ENCODE data around the gene RAC2. TPM values are rescaled to one million over a fixed set of nuclear protein-coding genes. Genes with fewer than 3 reads are reported as not detected.
"Not testable (repeated sequence)": the region's sequence is repeated elsewhere in the genome, so short reads cannot be mapped to it uniquely, and the experiment has no call there.

The RAC2 gene
- total RNA-seq, 1 experiment from 2014 or later = 50.5 TPM

DNA sequence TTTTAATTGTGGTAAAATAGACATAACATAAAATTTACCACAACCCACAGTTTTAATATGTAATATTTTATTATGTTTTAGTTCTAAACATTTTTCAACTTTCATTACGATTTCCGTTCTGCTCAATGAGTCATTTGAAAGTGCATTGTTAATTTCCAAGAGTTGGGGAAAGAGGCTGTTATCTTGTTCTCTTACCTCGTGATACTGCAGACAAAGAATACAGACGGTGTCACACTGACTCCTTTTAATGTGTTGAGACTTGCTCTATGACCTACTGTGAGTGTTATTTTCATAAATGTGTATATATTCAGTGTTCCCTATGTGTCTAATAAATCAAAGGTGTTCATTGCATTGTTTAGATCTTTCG, 10.8 kb upstream of the RAC2 start:
- peak overlapping the region; percentile 60 for H3K4me2 ChIP-seq (ENCODE audit: low read length)
- intact Hi-C loops (cut with micrococcal nuclease) = no loop called here
- CTCF ChIA-PET = interaction anchor here (0.7 kb wide), 1 partner anchor 57 kb away, joined by 3 read pairs; no protein-coding TSS in a partner anchor

DNA sequence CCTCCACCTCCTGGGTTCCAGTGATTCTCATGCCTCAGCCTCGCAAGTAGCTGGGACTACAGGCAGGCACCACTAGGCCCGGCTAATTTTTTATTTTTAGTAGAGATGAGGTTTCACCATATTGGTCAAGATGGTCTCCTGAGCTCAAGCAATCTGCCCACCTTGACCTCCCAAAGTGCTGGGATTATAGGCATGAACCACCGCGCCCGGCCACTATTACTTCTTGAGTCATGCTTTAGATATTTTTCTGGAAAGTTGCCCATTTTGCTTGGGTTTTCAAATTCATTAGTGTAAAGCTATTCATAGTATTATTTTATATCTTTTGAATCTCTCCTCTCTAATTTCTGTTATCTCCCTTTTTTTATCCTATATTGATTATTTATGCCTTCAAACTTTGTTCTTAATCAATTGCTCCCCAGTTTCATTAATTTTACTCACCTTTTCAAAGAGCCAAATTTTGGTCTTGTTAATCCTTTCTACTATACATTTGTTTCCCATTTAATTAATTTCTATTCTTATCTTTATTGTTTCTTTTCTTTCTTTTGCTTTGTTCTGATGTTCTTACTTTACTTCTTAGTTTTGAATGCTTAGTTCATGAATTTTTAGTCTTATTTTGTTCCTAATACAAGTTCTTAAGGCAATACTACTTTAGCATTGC, 10.3 kb upstream of the RAC2 start:
- intact Hi-C loops (cut with micrococcal nuclease) = no loop called here
- H3K4me3 ChIP-seq (ENCODE audit: low read length) = no peak overlapping the region
- H3K4me2 ChIP-seq (ENCODE audit: low read length) = peak overlapping the region; percentile 60
- no TSS peak for BruUV-seq (replicated peaks)
- H4K20me1 ChIP-seq (ENCODE audit: low read length) = no peaks in the 10 kb centered on the region
- ATAC-seq (peak; percentile 41), DNase-seq (peak; percentile 82)
- H3K9ac ChIP-seq (ENCODE audit: low read length) = no peak overlapping the region
- no peak for TF ChIP-seq EZH2 (IDR thresholded peaks at IDR 0.05; ENCODE audit: low read length, unreplicated experiment)
- TF ChIP-seq EZH2phosphoT487 (IDR thresholded peaks at IDR 0.05; ENCODE audit: borderline replicate concordance, low read length) = no peak
- TF ChIP-seq, protein P1, sequence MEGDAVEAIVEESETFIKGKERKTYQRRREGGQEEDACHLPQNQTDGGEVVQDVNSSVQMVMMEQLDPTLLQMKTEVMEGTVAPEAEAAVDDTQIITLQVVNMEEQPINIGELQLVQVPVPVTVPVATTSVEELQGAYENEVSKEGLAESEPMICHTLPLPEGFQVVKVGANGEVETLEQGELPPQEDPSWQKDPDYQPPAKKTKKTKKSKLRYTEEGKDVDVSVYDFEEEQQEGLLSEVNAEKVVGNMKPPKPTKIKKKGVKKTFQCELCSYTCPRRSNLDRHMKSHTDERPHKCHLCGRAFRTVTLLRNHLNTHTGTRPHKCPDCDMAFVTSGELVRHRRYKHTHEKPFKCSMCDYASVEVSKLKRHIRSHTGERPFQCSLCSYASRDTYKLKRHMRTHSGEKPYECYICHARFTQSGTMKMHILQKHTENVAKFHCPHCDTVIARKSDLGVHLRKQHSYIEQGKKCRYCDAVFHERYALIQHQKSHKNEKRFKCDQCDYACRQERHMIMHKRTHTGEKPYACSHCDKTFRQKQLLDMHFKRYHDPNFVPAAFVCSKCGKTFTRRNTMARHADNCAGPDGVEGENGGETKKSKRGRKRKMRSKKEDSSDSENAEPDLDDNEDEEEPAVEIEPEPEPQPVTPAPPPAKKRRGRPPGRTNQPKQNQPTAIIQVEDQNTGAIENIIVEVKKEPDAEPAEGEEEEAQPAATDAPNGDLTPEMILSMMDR (conservative IDR thresholded peaks at IDR 0.05; ENCODE audit: low read depth, low read length) = no peak
- H3K27ac ChIP-seq (ENCODE audit: low read length) = no peak overlapping the region
- POLR2A ChIA-PET (ENCODE audit: unreplicated experiment) = no interaction called here
- H3F3A ChIP-seq (ENCODE audit: low read length, unreplicated experiment) = no peaks in the 10 kb centered on the region
- H3K36me3 ChIP-seq (ENCODE audit: low read depth, low read length) = no peaks in the 10 kb centered on the region
- no peaks in the 10 kb centered on the region for H3K27me3 ChIP-seq (ENCODE audit: low read length)
- no peaks in the 10 kb centered on the region for H3K9me2 ChIP-seq (replicated peaks; ENCODE audit: low read length)
- peaks cover 35% of the 10 kb centered on the region for H3K4me1 ChIP-seq (ENCODE audit: insufficient read depth, low read length)
- H2AFZ ChIP-seq (ENCODE audit: low read length) = no peak overlapping the region
- H3K79me2 ChIP-seq (ENCODE audit: low read length) = no peaks in the 10 kb centered on the region
- CTCF ChIA-PET = interaction anchor here (0.7 kb wide), 1 partner anchor 57 kb away, joined by 3 read pairs; no protein-coding TSS in a partner anchor
- H3K9me3 ChIP-seq (ENCODE audit: low read length) = no peaks in the 10 kb centered on the region

More for the DNA sequence above, 10.8 kb upstream of the RAC2 start:
- ATAC-seq = peak; percentile 26; the same call in 1 of the 2 replicates
- Histone ChIP-seq H4K20me1 (ENCODE audit: low read length) (no peaks in the 10 kb centered on the region), H3K79me2 (ENCODE audit: low read length) (no peaks in the 10 kb centered on the region), H3K9me2 (replicated peaks; ENCODE audit: low read length) (no peaks in the 10 kb centered on the region), H3K9me3 (ENCODE audit: low read length) (no peaks in the 10 kb centered on the region), H2AFZ (ENCODE audit: low read length) (no peak overlapping the region), H3K27ac (ENCODE audit: low read length) (no peak overlapping the region), H3K4me1 (ENCODE audit: insufficient read depth, low read length) (peaks cover 37% of the 10 kb centered on the region), H3K36me3 (ENCODE audit: low read depth, low read length) (no peaks in the 10 kb centered on the region), H3K4me3 (ENCODE audit: low read length) (no peak overlapping the region), H3F3A (ENCODE audit: low read length, unreplicated experiment) (no peaks in the 10 kb centered on the region), H3K9ac (ENCODE audit: low read length) (no peak overlapping the region), H3K27me3 (ENCODE audit: low read length) (no peaks in the 10 kb centered on the region)
- peak; percentile 11 for DNase-seq
- BruUV-seq (replicated peaks) = no TSS peak
- POLR2A ChIA-PET (ENCODE audit: unreplicated experiment) = no interaction called here
- TF ChIP-seq EZH2phosphoT487 (IDR thresholded peaks at IDR 0.05; ENCODE audit: borderline replicate concordance, low read length) (no peak), EZH2 (IDR thresholded peaks at IDR 0.05; ENCODE audit: low read length, unreplicated experiment) (no peak)
- TF ChIP-seq, protein P1 (conservative IDR thresholded peaks at IDR 0.05; ENCODE audit: low read depth, low read length) = no peak

DNA sequence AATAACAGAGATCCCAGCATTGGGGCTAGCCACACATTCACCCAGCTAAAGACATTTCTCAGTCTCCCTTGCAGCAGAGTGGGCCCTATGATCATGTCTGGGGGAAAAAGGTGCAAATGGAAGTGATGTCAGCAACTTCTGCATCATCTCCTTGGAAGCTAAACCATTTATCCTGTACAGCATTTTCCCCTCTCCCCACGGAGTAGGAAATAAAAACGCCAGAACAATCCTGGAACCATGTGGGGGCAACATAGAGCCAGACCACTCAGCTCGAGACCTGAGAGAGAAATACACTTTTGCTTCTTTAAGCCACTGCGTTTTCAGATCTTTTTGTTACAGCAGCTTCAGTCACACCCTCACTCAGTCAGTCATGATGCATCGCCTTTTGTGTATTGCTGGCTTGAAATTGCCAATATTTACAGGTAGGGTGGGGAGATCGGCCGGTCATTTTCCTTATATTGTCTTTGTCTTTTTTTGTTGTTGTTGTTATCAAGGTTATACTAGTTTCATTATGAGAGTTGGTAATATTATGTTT, 9.1 kb upstream of the RAC2 start:
- ChIA-PET POLR2A (ENCODE audit: unreplicated experiment) (no interaction called here), CTCF (no interaction called here)
- no peak for ATAC-seq
- BruUV-seq (replicated peaks) = no TSS peak
- H3K27me3 ChIP-seq (ENCODE audit: low read length) = no peaks in the 10 kb centered on the region
- DNase-seq = no peak
- no peaks in the 10 kb centered on the region for H3F3A ChIP-seq (ENCODE audit: low read length, unreplicated experiment)
- intact Hi-C loops (cut with micrococcal nuclease) = no loop called here
- H4K20me1 ChIP-seq (ENCODE audit: low read length) = no peaks in the 10 kb centered on the region
- no peaks in the 10 kb centered on the region for H3K36me3 ChIP-seq (ENCODE audit: low read depth, low read length)
- H2AFZ ChIP-seq (ENCODE audit: low read length) = no peak overlapping the region
- no peak overlapping the region for H3K4me3 ChIP-seq (ENCODE audit: low read length)
- H3K4me1 ChIP-seq (ENCODE audit: insufficient read depth, low read length) = peaks cover 32% of the 10 kb centered on the region
- no peaks in the 10 kb centered on the region for H3K79me2 ChIP-seq (ENCODE audit: low read length)
- TF ChIP-seq EZH2 (IDR thresholded peaks at IDR 0.05; ENCODE audit: low read length, unreplicated experiment) (no peak), EZH2phosphoT487 (IDR thresholded peaks at IDR 0.05; ENCODE audit: borderline replicate concordance, low read length) (no peak)
- TF ChIP-seq, protein P1 (conservative IDR thresholded peaks at IDR 0.05; ENCODE audit: low read depth, low read length) = no peak
- H3K9ac ChIP-seq (ENCODE audit: low read length) = no peak overlapping the region
- no peak overlapping the region for H3K27ac ChIP-seq (ENCODE audit: low read length)
- H3K9me2 ChIP-seq (replicated peaks; ENCODE audit: low read length) = no peaks in the 10 kb centered on the region
- no peaks in the 10 kb centered on the region for H3K9me3 ChIP-seq (ENCODE audit: low read length)
- no peak overlapping the region for H3K4me2 ChIP-seq (ENCODE audit: low read length)

DNA sequence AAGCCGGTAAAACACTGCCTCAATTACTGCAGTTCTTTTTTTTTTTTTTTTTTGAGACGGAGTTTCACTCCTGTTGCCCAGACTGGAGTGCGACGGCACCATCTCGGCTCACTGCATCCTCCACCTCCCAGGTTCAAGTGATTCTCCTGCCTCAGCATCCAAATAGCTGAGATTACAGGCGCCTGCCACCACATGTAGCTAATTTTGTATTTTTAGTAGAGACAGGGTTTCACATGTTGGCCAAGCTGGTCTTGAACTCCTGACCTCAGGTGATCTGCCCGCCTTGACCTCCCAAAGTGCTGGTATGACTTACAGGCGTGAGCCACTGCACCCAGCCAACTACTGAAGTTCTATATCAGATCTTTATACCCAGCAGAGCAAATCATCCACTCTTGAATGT, 7.8 kb upstream of the RAC2 start:
- H3F3A ChIP-seq (ENCODE audit: low read length, unreplicated experiment); H3K9ac ChIP-seq (ENCODE audit: low read length); ATAC-seq; H3K9me3 ChIP-seq (ENCODE audit: low read length); DNase-seq; H3K4me2 ChIP-seq (ENCODE audit: low read length); H3K36me3 ChIP-seq (ENCODE audit: low read depth, low read length); CTCF ChIA-PET; H3K27ac ChIP-seq (ENCODE audit: low read length); H2AFZ ChIP-seq (ENCODE audit: low read length); POLR2A ChIA-PET (ENCODE audit: unreplicated experiment); H3K4me3 ChIP-seq (ENCODE audit: low read length); H3K27me3 ChIP-seq (ENCODE audit: low read length); H3K9me2 ChIP-seq (replicated peaks; ENCODE audit: low read length); H4K20me1 ChIP-seq (ENCODE audit: low read length); BruUV-seq (replicated peaks); H3K79me2 ChIP-seq (ENCODE audit: low read length); intact Hi-C loops (cut with micrococcal nuclease): not testable (repeated sequence)
- peaks cover 28% of the 10 kb centered on the region for H3K4me1 ChIP-seq (ENCODE audit: insufficient read depth, low read length)
